Lung (tissue), 12 donors: ENCODE data around the gene FBLN1. TPM values are rescaled to one million over a fixed set of nuclear protein-coding genes. Genes with fewer than 3 reads are reported as not detected.

Source experiments
- ATAC-seq: fragments of 200-7000 bp; cut with Tn5 transposase; one replicate; pipeline ENCODE4 v1.9.1; 2020; ENCODE audit warnings: moderate number of reproducible peaks; ENCODE audit not compliant: insufficient read depth, low FRiP score
- DNase-seq, 3 donors: peaks; one replicate each; pipeline ENCODE4 v3.0.0-alpha.2; 2013 to 2017
- H3K27ac ChIP-seq, 2 donors: one replicate each; pipeline ENCODE4 v1.5.1; 2013; ENCODE audit warnings: mild to moderate bottlenecking in 2 of 2, moderate library complexity in 2 of 2, control low read depth in 1 of 2, inconsistent platforms in 1 of 2, low read depth in 1 of 2, low read length in 1 of 2
- H3K27me3 ChIP-seq, 3 donors: one replicate each; pipeline ENCODE4 v1.5.1; 2013; ENCODE audit warnings: low read length in 2 of 3; ENCODE audit not compliant: control insufficient read depth in 3 of 3, insufficient read depth in 3 of 3
- H3K36me3 ChIP-seq, 4 donors: one replicate each; pipeline ENCODE4 v1.5.1; 2013; ENCODE audit warnings: low read length in 4 of 4, mild to moderate bottlenecking in 1 of 4, moderate library complexity in 1 of 4; ENCODE audit not compliant: control insufficient read depth in 4 of 4, insufficient read depth in 4 of 4
- H3K4me1 ChIP-seq, 5 donors: one replicate each; pipeline ENCODE4 v1.5.1; 2013; ENCODE audit warnings: low read length in 5 of 5, mild to moderate bottlenecking in 2 of 5, moderate library complexity in 1 of 5; ENCODE audit not compliant: control insufficient read depth in 5 of 5, insufficient read depth in 5 of 5
- H3K4me3 ChIP-seq: one replicate; pipeline ENCODE4 v1.5.1; 2013; ENCODE audit warnings: mild to moderate bottlenecking, control low read depth, moderate library complexity
- H3K9ac ChIP-seq, 2 donors: one replicate each; pipeline ENCODE4 v1.5.1; 2013; ENCODE audit warnings: low read length in 2 of 2, control low read depth in 1 of 2; ENCODE audit not compliant: insufficient read depth in 1 of 2
- H3K9me3 ChIP-seq, 4 donors: one replicate each; pipeline ENCODE4 v1.5.1; 2013; ENCODE audit warnings: low read length in 3 of 4, mild to moderate bottlenecking in 1 of 4, moderate library complexity in 1 of 4; ENCODE audit not compliant: control insufficient read depth in 4 of 4, insufficient read depth in 3 of 4
- WGBS, 2 donors: extraction: QIAGEN DNeasy Blood & Tissue Kit; methylation state at CpG; one replicate each; pipeline ENCODE4 v1.1.7; 2013; 5-methylcytosine and 5-hydroxymethylcytosine counted together
- polyA plus RNA-seq, 2 donors: library from polyadenylated mRNA; stranded (reverse); fragments of 200-250 nt; gene quantifications; one replicate each; pipeline ENCODE4 v1.2.1, GENCODE V29; 2013
- total RNA-seq, 2 donors: library from RNA; depleted of rRNA in 1 of 2; stranded (reverse); fragments of >200 nt in 1 of 2; gene quantifications; one replicate each; pipeline ENCODE4 v1.2.1, GENCODE V29; 2014 to 2021
- TF ChIP-seq, protein P1 (sequence below): IDR thresholded peaks from 2 replicates; pipeline ENCODE4 v1.5.1; 2012; ENCODE audit warnings: mild to moderate bottlenecking; ENCODE audit errors: control extremely low read depth, extremely low read depth
- donor health status: control.
- donor health status: control.
- donor health status: Bipolar disorder and iron deficiency.
- donor health status: healthy.
- donor health status: DM: yes; HTN: yes; CAD: no.

The FBLN1 gene
- total and polyA plus RNA-seq, 4 donors, result 82.7 to 357 (median 233) TPM

DNA sequence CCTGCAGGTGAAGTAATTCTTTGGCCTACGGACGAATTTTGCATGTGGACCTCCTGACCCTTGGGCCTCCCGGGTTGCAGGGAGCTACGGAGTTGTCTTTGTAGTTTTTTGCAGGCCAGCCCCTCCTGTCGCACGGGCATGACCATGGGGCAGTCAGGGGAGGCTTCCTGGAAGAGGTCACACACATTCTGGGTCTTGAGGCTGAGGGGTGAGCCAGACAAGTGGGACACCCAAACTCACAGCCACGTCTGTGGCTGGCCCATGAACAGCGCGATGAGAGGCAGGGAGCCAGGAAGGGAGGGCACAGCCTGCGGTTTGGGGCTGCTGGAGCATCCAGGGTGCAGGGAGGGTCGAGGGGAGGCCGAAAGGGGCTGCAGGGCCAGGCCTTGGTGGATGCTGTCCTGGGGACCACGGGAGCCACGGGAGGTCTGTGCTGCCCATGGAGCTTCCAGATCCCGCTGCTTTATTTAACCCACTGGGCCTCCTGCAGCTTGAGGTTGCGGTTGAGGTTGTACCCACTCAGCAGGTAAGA is 78.9 kb downstream of the FBLN1 start:
- Histone ChIP-seq H3K4me1 (peaks cover 0 to 4% (median 0%) of the 10 kb centered on the region in 5 donors), H3K9ac (no peak overlapping the region), H3K27me3 (no peaks in the 10 kb centered on the region), H3K36me3 (peaks cover 0 to 24% (median 8%) of the 10 kb centered on the region in 4 donors), H3K4me3 (no peak overlapping the region), H3K9me3 (peaks cover 0 to 2% (median 0%) of the 10 kb centered on the region in 4 donors), H3K27ac (no peak overlapping the region)
- WGBS, 2 donors, result 84 to 87% methylated on average over 13 to 16 of the region's 16 CpGs
- DNase-seq (no peak), ATAC-seq (no peak)
- TF ChIP-seq, protein P1, sequence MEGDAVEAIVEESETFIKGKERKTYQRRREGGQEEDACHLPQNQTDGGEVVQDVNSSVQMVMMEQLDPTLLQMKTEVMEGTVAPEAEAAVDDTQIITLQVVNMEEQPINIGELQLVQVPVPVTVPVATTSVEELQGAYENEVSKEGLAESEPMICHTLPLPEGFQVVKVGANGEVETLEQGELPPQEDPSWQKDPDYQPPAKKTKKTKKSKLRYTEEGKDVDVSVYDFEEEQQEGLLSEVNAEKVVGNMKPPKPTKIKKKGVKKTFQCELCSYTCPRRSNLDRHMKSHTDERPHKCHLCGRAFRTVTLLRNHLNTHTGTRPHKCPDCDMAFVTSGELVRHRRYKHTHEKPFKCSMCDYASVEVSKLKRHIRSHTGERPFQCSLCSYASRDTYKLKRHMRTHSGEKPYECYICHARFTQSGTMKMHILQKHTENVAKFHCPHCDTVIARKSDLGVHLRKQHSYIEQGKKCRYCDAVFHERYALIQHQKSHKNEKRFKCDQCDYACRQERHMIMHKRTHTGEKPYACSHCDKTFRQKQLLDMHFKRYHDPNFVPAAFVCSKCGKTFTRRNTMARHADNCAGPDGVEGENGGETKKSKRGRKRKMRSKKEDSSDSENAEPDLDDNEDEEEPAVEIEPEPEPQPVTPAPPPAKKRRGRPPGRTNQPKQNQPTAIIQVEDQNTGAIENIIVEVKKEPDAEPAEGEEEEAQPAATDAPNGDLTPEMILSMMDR, result no peak

DNA sequence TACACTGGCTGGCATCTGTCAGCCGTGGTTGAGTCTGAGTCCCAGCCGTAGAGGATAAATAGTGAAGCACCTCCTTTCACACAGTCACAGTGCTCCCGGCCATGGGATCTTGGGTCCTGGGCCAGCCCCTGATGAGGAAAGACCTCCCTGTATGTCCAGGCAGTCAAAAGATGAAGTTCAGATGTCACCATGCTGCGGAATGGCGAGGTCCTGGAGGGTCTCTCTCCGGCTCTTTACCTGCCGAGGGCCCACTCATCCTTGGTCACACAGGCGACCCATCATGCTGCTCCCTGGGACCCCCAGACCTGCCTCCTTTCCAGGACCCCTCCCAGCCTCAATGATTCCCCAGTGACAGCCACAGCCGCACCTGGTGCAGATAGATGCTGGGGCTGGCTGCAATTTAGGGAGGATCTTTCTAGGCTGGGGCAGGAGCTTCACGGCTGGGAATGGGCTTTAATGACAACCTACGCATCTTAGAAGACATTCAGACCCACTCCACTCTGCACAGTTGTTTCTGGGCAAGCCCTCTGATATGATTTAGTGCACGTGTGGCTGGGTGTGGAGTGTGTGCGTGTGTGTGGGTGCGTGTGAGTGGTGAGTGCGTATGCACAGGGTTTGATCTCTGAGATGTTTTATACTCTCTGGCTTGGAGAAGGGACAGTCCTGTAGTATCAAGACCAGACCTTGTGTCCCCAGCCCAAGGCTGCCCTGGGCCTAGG is 79.7 kb downstream of the FBLN1 start:
- ATAC-seq, result no peak
- no peak for DNase-seq
- Histone ChIP-seq H3K4me3 (no peak overlapping the region), H3K9ac (no peak overlapping the region), H3K27ac (no peak overlapping the region), H3K27me3 (no peaks in the 10 kb centered on the region), H3K36me3 (peaks cover 0 to 27% (median 11%) of the 10 kb centered on the region in 4 donors), H3K9me3 (peaks cover 0 to 2% (median 0%) of the 10 kb centered on the region in 4 donors), H3K4me1 (peaks cover 0 to 4% (median 0%) of the 10 kb centered on the region in 5 donors)
- TF ChIP-seq, protein P1, result no peak
- 72 to 91% methylated on average over 15 of the region's 15 CpGs for WGBS, 2 donors

DNA sequence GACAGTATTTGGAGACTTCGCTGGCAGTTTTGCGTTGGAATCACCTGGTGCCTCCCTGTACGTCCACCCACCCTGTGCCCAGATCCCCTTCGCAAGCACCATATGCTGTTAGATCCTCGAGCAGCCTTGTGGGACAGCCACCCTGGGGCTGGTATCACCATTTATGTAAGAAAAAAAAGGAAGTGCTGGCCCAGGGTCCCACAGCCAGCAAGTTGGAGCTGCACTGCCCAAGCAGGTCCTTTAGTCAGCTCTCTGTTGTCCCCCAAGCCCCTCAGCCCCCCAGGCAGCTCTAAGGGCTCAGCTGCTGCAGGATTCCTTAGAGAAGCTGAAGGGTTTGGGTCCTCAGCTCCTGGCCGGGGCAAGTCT is 80.3 kb downstream of the FBLN1 start:
- no peak overlapping the region for H3K9ac ChIP-seq
- 81 to 89% methylated on average over 6 of the region's 6 CpGs for WGBS, 2 donors
- peaks cover 0 to 2% (median 0%) of the 10 kb centered on the region in 4 donors for H3K9me3 ChIP-seq
- no peak for DNase-seq
- H3K4me1 ChIP-seq, result peaks cover 0 to 4% (median 0%) of the 10 kb centered on the region in 5 donors
- H3K27ac ChIP-seq, result no peak overlapping the region
- no peak overlapping the region for H3K4me3 ChIP-seq
- H3K36me3 ChIP-seq, result peaks cover 0 to 29% (median 14%) of the 10 kb centered on the region in 4 donors
- TF ChIP-seq, protein P1, result no peak
- ATAC-seq, result no peak
- no peaks in the 10 kb centered on the region for H3K27me3 ChIP-seq
